Common myeloid progenitor, CD34-positive (primary cell): Measurements from ENCODE around the gene NT5M.

Experiments
- CTCF ChIA-PET: fragments of 350-600 bp; sonication (Branson Sonifier 250); formaldehyde crosslinking; loops from one replicate; lab custom pipeline; 2021; ENCODE audit warnings: antibody characterized with exemption; lab: Charles Lee
- POLR2A ChIA-PET: fragments of 350-600 bp; sonication (Branson Sonifier 250); formaldehyde crosslinking; loops from one replicate; lab custom pipeline; 2021; ENCODE audit warnings: antibody characterized with exemption; lab: Charles Lee
- DNase-seq, 3 donors: peaks; one replicate each; pipeline versions ENCODE4 v3.0.0 to v3.0.0-alpha.2; 2013
- H3K27ac ChIP-seq, 2 experiments: 1 replicate in 1 of 2; 2 replicates in 1 of 2; pipeline ENCODE4 v1.7.0; 2013; ENCODE audit warnings: inconsistent platforms in 2 of 2, low read length in 2 of 2, mild to moderate bottlenecking in 2 of 2, low read depth in 1 of 2, moderate library complexity in 1 of 2; ENCODE audit not compliant: severe bottlenecking in 2 of 2, insufficient read depth in 1 of 2, poor library complexity in 1 of 2
- H3K27me3 ChIP-seq, 5 experiments: replicated peaks in 2 of 5; 1 replicate in 3 of 5; 2 replicates in 2 of 5; pipeline versions ENCODE4 v1.6.1 to v1.7.0; 2013; ENCODE audit warnings: low read length in 4 of 5, mild to moderate bottlenecking in 2 of 5, moderate library complexity in 2 of 5, inconsistent platforms in 1 of 5; ENCODE audit not compliant: insufficient read depth in 5 of 5, control insufficient read depth in 4 of 5
- H3K36me3 ChIP-seq, 4 experiments: 1 replicate in 2 of 4; 2 replicates in 2 of 4; pipeline versions ENCODE4 v1.6.1 to v1.7.0; 2013; ENCODE audit warnings: low read length in 3 of 4, control low read depth in 1 of 4, mild to moderate bottlenecking in 1 of 4; ENCODE audit not compliant: control insufficient read depth in 4 of 4, insufficient read depth in 4 of 4
- H3K4me1 ChIP-seq, 4 experiments: 1 replicate in 3 of 4; 2 replicates in 1 of 4; pipeline versions ENCODE4 v1.6.1 to v1.7.1; 2013; ENCODE audit warnings: low read length in 3 of 4, mild to moderate bottlenecking in 3 of 4, control low read depth in 1 of 4, inconsistent platforms in 1 of 4, moderate library complexity in 1 of 4; ENCODE audit not compliant: control insufficient read depth in 4 of 4, insufficient read depth in 4 of 4; ENCODE audit errors: control extremely low read depth in 1 of 4
- H3K4me3 ChIP-seq, 7 experiments: 1 replicate in 4 of 7; 2 replicates in 3 of 7; pipeline versions ENCODE4 v1.5.1 to v1.7.0; 2013; ENCODE audit warnings: mild to moderate bottlenecking in 7 of 7, low read length in 6 of 7, moderate library complexity in 6 of 7, inconsistent platforms in 2 of 7, low read depth in 2 of 7, control low read depth in 1 of 7; ENCODE audit not compliant: insufficient read depth in 4 of 7, control insufficient read depth in 1 of 7; ENCODE audit errors: extremely low read depth in 1 of 7
- H3K9me3 ChIP-seq, 5 experiments: 1 replicate in 4 of 5; 2 replicates in 1 of 5; pipeline versions ENCODE4 v1.6.1 to v1.7.1; 2013; ENCODE audit warnings: low read length in 4 of 5, mild to moderate bottlenecking in 2 of 5, inconsistent platforms in 1 of 5, low read depth in 1 of 5, moderate library complexity in 1 of 5; ENCODE audit not compliant: control insufficient read depth in 4 of 5, insufficient read depth in 2 of 5; ENCODE audit errors: control extremely low read depth in 1 of 5
- WGBS: methylation state at CpG from one replicate; pipeline ENCODE4 v1.1.5; 2013; ENCODE audit not compliant: insufficient coverage; 5-methylcytosine and 5-hydroxymethylcytosine counted together

NT5M gene

GRCh38 chr17:17280613-17281549, 22.3 kb upstream of the NT5M start, which contains the start of gene COPS3:
Gene COPS3 (minus strand): TSS chr17:17281246. CDS start chr17:17281186, 60 bp downstream.
- peak within 1 kb of the TSS; percentile 89 to 96 for H3K27ac ChIP-seq
- H3K27me3 ChIP-seq = no peaks in the 10 kb centered on the region
- 0% methylated on average over 71 of the region's 80 CpGs for WGBS
- ChIA-PET CTCF (interaction anchor here (0.6 to 2.4 kb wide), 9 partner anchors 10 to 171 kb away, joined by 3 to 7 read pairs (median 4); no protein-coding TSS in a partner anchor), POLR2A (interaction anchor here (0.9 to 2.6 kb wide), 3 partner anchors 21 to 44 kb away, joined by 3 to 17 read pairs (median 12); partner anchors contain the start of gene FLCN)
- DNase-seq = peak; percentile 99
- peaks cover 16 to 52% (median 35%) of the 10 kb centered on the region in 4 experiments for H3K4me1 ChIP-seq
- peak within 1 kb of the TSS; percentile 53 to 94 (median 89) for H3K4me3 ChIP-seq
- H3K36me3 ChIP-seq = peaks cover 0 to 7% (median 0%) of the 10 kb centered on the region in 4 experiments
- no peaks in the 10 kb centered on the region for H3K9me3 ChIP-seq

- H3K9me3 ChIP-seq = no peaks in the 10 kb centered on the region
- WGBS = 100% methylated on average over 5 of the region's 5 CpGs
- no peak overlapping the region for H3K4me3 ChIP-seq
- no peak for DNase-seq
- H3K27me3 ChIP-seq = no peaks in the 10 kb centered on the region
- H3K4me1 ChIP-seq = peaks cover 6 to 17% (median 8%) of the 10 kb centered on the region in 4 experiments
- POLR2A ChIA-PET = no interaction called here
- H3K36me3 ChIP-seq = no peaks in the 10 kb centered on the region
- CTCF ChIA-PET = no interaction called here
- H3K27ac ChIP-seq = no peak overlapping the region
These were observed 17.2 kb upstream of the NT5M start for GRCh38 chr17:17285951-17286350.

GRCh38 chr17:17289086-17289485, 14.1 kb upstream of the NT5M start:
- no peaks in the 10 kb centered on the region for H3K27me3 ChIP-seq

GRCh38 chr17:17289701-17290100, 13.5 kb upstream of the NT5M start:
- H3K27me3 ChIP-seq = no peaks in the 10 kb centered on the region
- ChIA-PET POLR2A (no interaction called here), CTCF (no interaction called here)
- H3K27ac ChIP-seq = no peak overlapping the region
- DNase-seq = no peak
- H3K4me1 ChIP-seq = no peaks in the 10 kb centered on the region
- H3K9me3 ChIP-seq = no peaks in the 10 kb centered on the region
- no peaks in the 10 kb centered on the region for H3K36me3 ChIP-seq
- no peak overlapping the region for H3K4me3 ChIP-seq
- 94% methylated on average over 7 of the region's 7 CpGs for WGBS

More at GRCh38 chr17:17289086-17289485, 14.1 kb upstream of the NT5M start:
- no peaks in the 10 kb centered on the region for H3K4me1 ChIP-seq
- no peak for DNase-seq
- no peaks in the 10 kb centered on the region for H3K36me3 ChIP-seq
- H3K4me3 ChIP-seq = no peak overlapping the region
- CTCF ChIA-PET = no interaction called here
- WGBS = 67% methylated on average over 1 of the region's 4 CpGs
- H3K9me3 ChIP-seq = no peaks in the 10 kb centered on the region
- H3K27ac ChIP-seq = no peak overlapping the region
- POLR2A ChIA-PET = no interaction called here

- Histone ChIP-seq H3K36me3 (no peaks in the 10 kb centered on the region), H3K27me3 (no peaks in the 10 kb centered on the region), H3K4me3 (no peak overlapping the region), H3K9me3 (no peaks in the 10 kb centered on the region), H3K27ac (no peak overlapping the region), H3K4me1 (no peaks in the 10 kb centered on the region)
- WGBS = 100% methylated on average over 4 of the region's 4 CpGs
- no peak for DNase-seq
- ChIA-PET POLR2A (no interaction called here), CTCF (no interaction called here)
These were observed 8.0 kb upstream of the NT5M start for GRCh38 chr17:17295141-17295540.

GRCh38 chr17:17297217-17297616, 6.0 kb upstream of the NT5M start:
- CTCF ChIA-PET = no interaction called here
- DNase-seq = no peak
- POLR2A ChIA-PET = no interaction called here
- no peak overlapping the region for H3K4me3 ChIP-seq
- WGBS = 100% methylated on average over 2 of the region's 3 CpGs
- H3K9me3 ChIP-seq = no peaks in the 10 kb centered on the region
- H3K27ac ChIP-seq = no peak overlapping the region
- H3K27me3 ChIP-seq = no peaks in the 10 kb centered on the region
- peaks cover 0 to 13% (median 10%) of the 10 kb centered on the region in 4 experiments for H3K4me1 ChIP-seq
- H3K36me3 ChIP-seq = no peaks in the 10 kb centered on the region

GRCh38 chr17:17298108-17298507, 5.1 kb upstream of the NT5M start:
- no peaks in the 10 kb centered on the region for H3K9me3 ChIP-seq
- H3K36me3 ChIP-seq = no peaks in the 10 kb centered on the region
- ChIA-PET POLR2A (no interaction called here), CTCF (no interaction called here)
- H3K27ac ChIP-seq = no peak overlapping the region
- no peak for DNase-seq
- no peaks in the 10 kb centered on the region for H3K27me3 ChIP-seq
- H3K4me1 ChIP-seq = peaks cover 0 to 21% (median 17%) of the 10 kb centered on the region in 4 experiments
- WGBS = no CpG with 5 or more reads among the region's 3 CpGs
- H3K4me3 ChIP-seq = no peak overlapping the region
